CD14-positive monocyte (primary cell): ENCODE data around the gene EML4. TPM values are rescaled to one million over a fixed set of nuclear protein-coding genes. Genes with fewer than 3 reads are reported as not detected.

Experiments
- DNase-seq, 3 donors: peaks; one replicate each; pipeline ENCODE4 v3.0.0-alpha.2; 2011 to 2022
- H2AFZ ChIP-seq: 2 replicates; pipeline ENCODE4 v1.6.0; 2012; ENCODE audit warnings: mild to moderate bottlenecking, low read depth, low read length, inconsistent platforms; ENCODE audit not compliant: insufficient read depth, poor library complexity, severe bottlenecking
- H3K27ac ChIP-seq, 2 donors: 1 replicate in 1 of 2; 2 replicates in 1 of 2; pipeline ENCODE4 v1.5.1; 2012 to 2013; ENCODE audit warnings: low read length in 2 of 2, control low read depth in 1 of 2, inconsistent platforms in 1 of 2, low read depth in 1 of 2, mild to moderate bottlenecking in 1 of 2
- H3K27me3 ChIP-seq, 2 donors: one replicate each; pipeline versions ENCODE4 v1.6.0 to v1.6.1; 2011 to 2013; ENCODE audit warnings: low read length in 2 of 2; ENCODE audit not compliant: control insufficient read depth in 2 of 2, insufficient read depth in 2 of 2
- H3K36me3 ChIP-seq, 2 donors: replicated peaks in 1 of 2; 1 replicate in 1 of 2; 2 replicates in 1 of 2; pipeline versions ENCODE4 v1.5.1 to v1.6.1; 2012 to 2013; ENCODE audit warnings: low read length in 2 of 2, control low read depth in 1 of 2, inconsistent platforms in 1 of 2, mild to moderate bottlenecking in 1 of 2; ENCODE audit not compliant: insufficient read depth in 2 of 2, control insufficient read depth in 1 of 2
- H3K4me1 ChIP-seq, 2 donors: 1 replicate in 1 of 2; 2 replicates in 1 of 2; pipeline versions ENCODE4 v1.5.1 to v1.6.1; 2012 to 2013; ENCODE audit warnings: low read length in 2 of 2, control low read depth in 1 of 2, inconsistent platforms in 1 of 2, mild to moderate bottlenecking in 1 of 2, moderate library complexity in 1 of 2; ENCODE audit not compliant: insufficient read depth in 2 of 2, control insufficient read depth in 1 of 2
- H3K4me2 ChIP-seq: replicated peaks from 2 replicates; pipeline ENCODE3; 2012; ENCODE audit warnings: low read length, moderate library complexity, mild to moderate bottlenecking; ENCODE audit not compliant: poor library complexity, severe bottlenecking; ENCODE audit errors: extremely low read depth
- H3K4me3 ChIP-seq, 3 experiments: fragments of 200-600 bp in 1 of 3; sonication (generic) in 1 of 3; replicated peaks in 1 of 3; 1 replicate in 2 of 3; 2 replicates in 1 of 3; pipeline ENCODE4 v1.5.1; 2011 to 2013; ENCODE audit warnings: low read length in 3 of 3, mild to moderate bottlenecking in 3 of 3, control low read depth in 2 of 3, low read depth in 2 of 3, inconsistent platforms in 1 of 3, moderate library complexity in 1 of 3
- H3K79me2 ChIP-seq: 2 replicates; pipeline ENCODE4 v1.6.0; 2012; ENCODE audit warnings: mild to moderate bottlenecking, control low read depth, inconsistent platforms, low read length, moderate library complexity; ENCODE audit not compliant: insufficient read depth
- H3K9ac ChIP-seq: 2 replicates; pipeline ENCODE4 v1.6.0; 2017; ENCODE audit warnings: low read length, mild to moderate bottlenecking; ENCODE audit not compliant: insufficient read depth, poor library complexity, severe bottlenecking
- H3K9me3 ChIP-seq, 2 donors: replicated peaks in 1 of 2; 1 replicate in 1 of 2; 2 replicates in 1 of 2; pipeline versions ENCODE4 v1.5.1 to v1.6.1; 2012 to 2013; ENCODE audit warnings: low read length in 2 of 2, control low read depth in 1 of 2; ENCODE audit not compliant: control insufficient read depth in 1 of 2, insufficient read depth in 1 of 2
- H4K20me1 ChIP-seq: 2 replicates; pipeline ENCODE4 v1.6.0; 2012; ENCODE audit warnings: mild to moderate bottlenecking, low read length, control low read depth, moderate library complexity; ENCODE audit not compliant: insufficient read depth
- H3K27ac Mint-ChIP-seq, 7 donors: one replicate each; pipeline ENCODE4 v1.8.0; 2020; ENCODE audit warnings: mild to moderate bottlenecking in 7 of 7, mixed read lengths in 7 of 7, moderate library complexity in 6 of 7, inconsistent platforms in 2 of 7
- H3K27me3 Mint-ChIP-seq, 3 donors: one replicate each; pipeline ENCODE4 v1.8.0; 2021 to 2022; ENCODE audit warnings: low read depth in 3 of 3, mild to moderate bottlenecking in 3 of 3, mixed read lengths in 3 of 3, moderate library complexity in 3 of 3, inconsistent platforms in 1 of 3
- H3K36me3 Mint-ChIP-seq, 2 donors: one replicate each; pipeline ENCODE4 v1.8.0; 2020; ENCODE audit warnings: mixed read lengths in 2 of 2, inconsistent platforms in 1 of 2, mild to moderate bottlenecking in 1 of 2
- H3K4me1 Mint-ChIP-seq: one replicate; pipeline ENCODE4 v1.8.0; 2020; ENCODE audit warnings: mild to moderate bottlenecking, mixed read lengths
- H3K4me3 Mint-ChIP-seq, 2 donors: one replicate each; pipeline ENCODE4 v1.8.0; 2020; ENCODE audit warnings: mild to moderate bottlenecking in 2 of 2, mixed read lengths in 2 of 2, moderate library complexity in 1 of 2
- H3K9me3 Mint-ChIP-seq, 7 donors: one replicate each; pipeline ENCODE4 v1.8.0; 2020 to 2022; ENCODE audit warnings: mixed read lengths in 7 of 7, mild to moderate bottlenecking in 6 of 7, moderate library complexity in 6 of 7, inconsistent platforms in 2 of 7
- WGBS: methylation state at CpG from one replicate; pipeline ENCODE4 v1.1.5; 2013; ENCODE audit warnings: missing lambda C conversion rate; ENCODE audit not compliant: insufficient coverage; 5-methylcytosine and 5-hydroxymethylcytosine counted together
- intact Hi-C, 2 donors: fragments of 100-400 bp; cut with micrococcal nuclease; formaldehyde crosslinking; loops; one replicate each; pipeline versions ENCODE4 v1.15.0 to v1.15.1; 2023
- polyA plus RNA-seq, 3 donors: library from polyadenylated mRNA; depleted of rRNA in 1 of 3; unstranded in 2 of 3; stranded (reverse) in 1 of 3; fragments of 300-500 nt in 2 of 3; fragments of >200 nt in 1 of 3; fragmentation: Illumina TruSeq in 2 of 3; gene quantifications; 1 replicate in 2 of 3; 2 replicates in 1 of 3; pipeline ENCODE4 v1.2.3, GENCODE V29; 2012 to 2021
- TF ChIP-seq, protein P1 (sequence below): fragments of 200-600 bp; IDR thresholded peaks from one replicate; pipeline ENCODE4 v1.8.0; 2022; ENCODE audit warnings: antibody characterized with exemption, mild to moderate bottlenecking

EML4 gene
- polyA plus RNA-seq, 3 donors, result 11.5 to 24.3 (median 15.0) TPM

DNA sequence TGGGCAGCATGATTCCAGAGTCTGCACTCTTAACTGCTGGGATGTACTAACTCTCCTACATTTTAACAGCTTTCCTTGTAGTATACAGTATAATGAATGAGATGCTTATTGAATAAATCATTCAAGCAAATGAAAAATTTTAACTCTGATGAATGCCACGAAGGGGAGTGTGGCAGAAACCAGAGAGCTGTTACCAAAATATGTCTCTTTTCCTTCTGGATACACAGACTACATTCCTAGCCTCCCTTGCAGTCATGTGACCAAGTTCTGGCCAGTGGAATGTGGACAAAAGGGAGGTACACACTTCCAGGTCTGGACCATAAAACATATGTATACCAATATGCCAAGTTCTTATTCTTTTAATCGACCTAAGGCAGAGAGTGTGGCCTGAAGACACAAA lies 1.7 kb upstream of the EML4 start:
- H3K27ac ChIP-seq, result no peak overlapping the region
- no peaks in the 10 kb centered on the region for H3K36me3 Mint-ChIP-seq
- H3K4me2 ChIP-seq, result no peak overlapping the region
- H3K36me3 ChIP-seq, result no peaks in the 10 kb centered on the region
- H3K4me1 Mint-ChIP-seq, result peaks cover 4% of the 10 kb centered on the region
- no peak for DNase-seq
- no peaks in the 10 kb centered on the region for H3K9me3 ChIP-seq
- H3K79me2 ChIP-seq, result peaks cover 29% of the 10 kb centered on the region
- TF ChIP-seq, protein P1, sequence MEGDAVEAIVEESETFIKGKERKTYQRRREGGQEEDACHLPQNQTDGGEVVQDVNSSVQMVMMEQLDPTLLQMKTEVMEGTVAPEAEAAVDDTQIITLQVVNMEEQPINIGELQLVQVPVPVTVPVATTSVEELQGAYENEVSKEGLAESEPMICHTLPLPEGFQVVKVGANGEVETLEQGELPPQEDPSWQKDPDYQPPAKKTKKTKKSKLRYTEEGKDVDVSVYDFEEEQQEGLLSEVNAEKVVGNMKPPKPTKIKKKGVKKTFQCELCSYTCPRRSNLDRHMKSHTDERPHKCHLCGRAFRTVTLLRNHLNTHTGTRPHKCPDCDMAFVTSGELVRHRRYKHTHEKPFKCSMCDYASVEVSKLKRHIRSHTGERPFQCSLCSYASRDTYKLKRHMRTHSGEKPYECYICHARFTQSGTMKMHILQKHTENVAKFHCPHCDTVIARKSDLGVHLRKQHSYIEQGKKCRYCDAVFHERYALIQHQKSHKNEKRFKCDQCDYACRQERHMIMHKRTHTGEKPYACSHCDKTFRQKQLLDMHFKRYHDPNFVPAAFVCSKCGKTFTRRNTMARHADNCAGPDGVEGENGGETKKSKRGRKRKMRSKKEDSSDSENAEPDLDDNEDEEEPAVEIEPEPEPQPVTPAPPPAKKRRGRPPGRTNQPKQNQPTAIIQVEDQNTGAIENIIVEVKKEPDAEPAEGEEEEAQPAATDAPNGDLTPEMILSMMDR, result no peak
- peaks cover 0 to 5% (median 0%) of the 10 kb centered on the region in 7 donors for H3K9me3 Mint-ChIP-seq
- peaks cover 20% of the 10 kb centered on the region for H4K20me1 ChIP-seq
- H3K4me3 Mint-ChIP-seq, result no peak overlapping the region
- H3K27me3 Mint-ChIP-seq, result peaks cover 13% of the 10 kb centered on the region in 3 donors
- no peak overlapping the region for H2AFZ ChIP-seq
- no peak overlapping the region for H3K4me3 ChIP-seq
- no peak overlapping the region for H3K27ac Mint-ChIP-seq
- intact Hi-C loops, result loop anchor here (5.0 to 10.0 kb wide), 3 partner anchors 40 to 73 kb away; no protein-coding TSS in a partner anchor
- H3K27me3 ChIP-seq, result peaks cover 4 to 6% of the 10 kb centered on the region in 2 donors
- no CpG with 5 or more reads among the region's 2 CpGs for WGBS
- H3K9ac ChIP-seq, result no peak overlapping the region
- peaks cover 25 to 31% of the 10 kb centered on the region in 2 donors for H3K4me1 ChIP-seq

DNA sequence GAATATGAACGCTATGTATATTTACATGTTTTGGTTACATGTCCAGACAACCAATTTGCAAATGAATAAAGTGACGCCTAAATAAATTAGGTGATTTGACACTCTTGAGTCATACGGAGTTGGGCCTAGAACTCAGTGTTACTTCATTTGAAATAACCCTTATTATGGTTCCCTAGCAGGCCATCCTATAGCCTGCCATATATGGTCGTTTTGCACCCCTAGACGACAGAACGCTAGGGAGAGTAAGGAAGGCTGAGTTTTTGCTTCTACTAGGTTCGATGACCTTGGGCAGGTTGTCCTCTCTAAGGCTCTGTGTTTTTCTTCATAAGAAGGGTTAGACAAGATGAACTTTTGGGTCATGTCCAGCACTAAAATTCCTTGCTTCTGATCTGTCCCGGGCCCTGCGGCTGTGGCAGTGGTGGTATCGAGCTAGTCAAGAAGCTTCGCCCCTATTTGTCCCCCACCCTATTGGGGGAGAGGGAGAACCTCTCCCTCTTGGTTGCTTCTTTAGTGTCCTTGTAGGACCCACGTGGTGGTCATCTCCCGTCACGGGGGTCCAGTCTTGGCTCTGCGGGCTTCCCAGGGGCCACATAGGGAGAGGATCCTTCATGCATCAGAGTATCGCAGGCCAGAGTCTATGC lies 574 bp upstream of the EML4 start:
- Histone ChIP-seq H2AFZ (peak overlapping the region; percentile 24), H3K9me3 (no peaks in the 10 kb centered on the region), H3K4me2 (peak overlapping the region; percentile 26), H3K4me1 (peaks cover 25 to 32% of the 10 kb centered on the region in 2 donors), H3K79me2 (peaks cover 41% of the 10 kb centered on the region), H3K36me3 (no peaks in the 10 kb centered on the region), H4K20me1 (peaks cover 31% of the 10 kb centered on the region), H3K4me3 (no peak overlapping the region), H3K9ac (no peak overlapping the region), H3K27ac (peak overlapping the region in 1 of 2 donors; percentile 22), H3K27me3 (peaks cover 0 to 5% of the 10 kb centered on the region in 2 donors)
- DNase-seq, result no peak
- 85% methylated on average over 7 of the region's 16 CpGs for WGBS
- intact Hi-C loops, result loop anchor here (5.0 to 10.0 kb wide), 3 partner anchors 41 to 74 kb away; no protein-coding TSS in a partner anchor
- Mint-ChIP-seq H3K4me3 (peak overlapping the region in 1 of 2 donors; percentile 57), H3K27ac (peak overlapping the region in 4 of 7 donors; percentile 15 to 84 (median 63)), H3K27me3 (peaks cover 6 to 11% (median 8%) of the 10 kb centered on the region in 3 donors), H3K4me1 (peaks cover 11% of the 10 kb centered on the region), H3K9me3 (peaks cover 0 to 3% (median 0%) of the 10 kb centered on the region in 7 donors), H3K36me3 (peaks cover 0 to 1% of the 10 kb centered on the region in 2 donors)
- TF ChIP-seq, protein P1, result no peak
